ENCODE measurements around the gene AFF3.

Gene AFF3

GRCh38 chr2:99700482-99701398, 441.6 kb downstream of the AFF3 start:
- H3K4me2 ChIP-seq (ENCODE audit: low read length): no peak overlapping the region
- no peaks in the 10 kb centered on the region for H3K27me3 ChIP-seq (ENCODE audit: low read depth, low read length)
- no peak overlapping the region for H3K27ac ChIP-seq (ENCODE audit: low read length)
- no peaks in the 10 kb centered on the region for H3K9me3 ChIP-seq (ENCODE audit: insufficient read depth, low read length)
- no peak overlapping the region for H3K4me3 ChIP-seq (ENCODE audit: low read length)
- H4K20me1 ChIP-seq (ENCODE audit: insufficient read depth, low read length): no peaks in the 10 kb centered on the region
- H3K79me2 ChIP-seq (ENCODE audit: low read length): no peaks in the 10 kb centered on the region
- H3K9ac ChIP-seq (ENCODE audit: low read length): no peak overlapping the region
- no peak overlapping the region for H2AFZ ChIP-seq (ENCODE audit: low read depth, low read length)
- H3K4me1 ChIP-seq (ENCODE audit: low read length): no peaks in the 10 kb centered on the region
- TF ChIP-seq, protein P1, sequence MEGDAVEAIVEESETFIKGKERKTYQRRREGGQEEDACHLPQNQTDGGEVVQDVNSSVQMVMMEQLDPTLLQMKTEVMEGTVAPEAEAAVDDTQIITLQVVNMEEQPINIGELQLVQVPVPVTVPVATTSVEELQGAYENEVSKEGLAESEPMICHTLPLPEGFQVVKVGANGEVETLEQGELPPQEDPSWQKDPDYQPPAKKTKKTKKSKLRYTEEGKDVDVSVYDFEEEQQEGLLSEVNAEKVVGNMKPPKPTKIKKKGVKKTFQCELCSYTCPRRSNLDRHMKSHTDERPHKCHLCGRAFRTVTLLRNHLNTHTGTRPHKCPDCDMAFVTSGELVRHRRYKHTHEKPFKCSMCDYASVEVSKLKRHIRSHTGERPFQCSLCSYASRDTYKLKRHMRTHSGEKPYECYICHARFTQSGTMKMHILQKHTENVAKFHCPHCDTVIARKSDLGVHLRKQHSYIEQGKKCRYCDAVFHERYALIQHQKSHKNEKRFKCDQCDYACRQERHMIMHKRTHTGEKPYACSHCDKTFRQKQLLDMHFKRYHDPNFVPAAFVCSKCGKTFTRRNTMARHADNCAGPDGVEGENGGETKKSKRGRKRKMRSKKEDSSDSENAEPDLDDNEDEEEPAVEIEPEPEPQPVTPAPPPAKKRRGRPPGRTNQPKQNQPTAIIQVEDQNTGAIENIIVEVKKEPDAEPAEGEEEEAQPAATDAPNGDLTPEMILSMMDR (IDR thresholded peaks at IDR 0.05; ENCODE audit: low read depth, low read length): no peak
- no peak for TF ChIP-seq EZH2phosphoT487 (IDR thresholded peaks at IDR 0.05; ENCODE audit: low read depth)
- H3K36me3 ChIP-seq (replicated peaks; ENCODE audit: low read depth, low read length): no peaks in the 10 kb centered on the region

DNA sequence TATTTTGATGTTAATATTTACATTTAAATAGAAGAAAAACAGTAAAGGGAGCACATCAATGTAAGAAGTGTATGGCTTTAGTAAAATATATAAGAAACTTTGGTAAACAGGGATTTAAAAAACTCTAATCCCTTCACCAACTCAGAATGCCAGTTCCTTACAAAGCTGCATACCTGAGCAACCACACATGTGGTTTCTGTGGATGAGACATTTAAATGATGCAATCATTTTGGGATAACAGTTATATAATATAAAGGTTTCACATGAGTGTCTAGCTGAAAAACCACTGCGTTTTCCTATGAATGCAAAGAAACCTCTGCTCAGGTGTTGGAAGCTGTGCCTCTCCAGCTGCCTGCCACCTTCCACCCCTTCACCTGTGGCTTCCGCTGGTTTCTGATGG, 443.5 kb downstream of the AFF3 start:
- Histone ChIP-seq H3K9me3 (ENCODE audit: insufficient read depth, low read length) (no peaks in the 10 kb centered on the region), H2AFZ (ENCODE audit: low read depth, low read length) (no peak overlapping the region), H3K4me1 (ENCODE audit: low read length) (no peaks in the 10 kb centered on the region), H3K27ac (ENCODE audit: low read length) (no peak overlapping the region), H3K4me3 (ENCODE audit: low read length) (no peak overlapping the region), H3K79me2 (ENCODE audit: low read length) (no peaks in the 10 kb centered on the region), H3K9ac (ENCODE audit: low read length) (no peak overlapping the region), H4K20me1 (ENCODE audit: insufficient read depth, low read length) (no peaks in the 10 kb centered on the region), H3K4me2 (ENCODE audit: low read length) (no peak overlapping the region), H3K36me3 (replicated peaks; ENCODE audit: low read depth, low read length) (no peaks in the 10 kb centered on the region), H3K27me3 (ENCODE audit: low read depth, low read length) (no peaks in the 10 kb centered on the region)
- no peak for TF ChIP-seq EZH2phosphoT487 (IDR thresholded peaks at IDR 0.05; ENCODE audit: low read depth)
- TF ChIP-seq, protein P1 (IDR thresholded peaks at IDR 0.05; ENCODE audit: low read depth, low read length): no peak

DNA sequence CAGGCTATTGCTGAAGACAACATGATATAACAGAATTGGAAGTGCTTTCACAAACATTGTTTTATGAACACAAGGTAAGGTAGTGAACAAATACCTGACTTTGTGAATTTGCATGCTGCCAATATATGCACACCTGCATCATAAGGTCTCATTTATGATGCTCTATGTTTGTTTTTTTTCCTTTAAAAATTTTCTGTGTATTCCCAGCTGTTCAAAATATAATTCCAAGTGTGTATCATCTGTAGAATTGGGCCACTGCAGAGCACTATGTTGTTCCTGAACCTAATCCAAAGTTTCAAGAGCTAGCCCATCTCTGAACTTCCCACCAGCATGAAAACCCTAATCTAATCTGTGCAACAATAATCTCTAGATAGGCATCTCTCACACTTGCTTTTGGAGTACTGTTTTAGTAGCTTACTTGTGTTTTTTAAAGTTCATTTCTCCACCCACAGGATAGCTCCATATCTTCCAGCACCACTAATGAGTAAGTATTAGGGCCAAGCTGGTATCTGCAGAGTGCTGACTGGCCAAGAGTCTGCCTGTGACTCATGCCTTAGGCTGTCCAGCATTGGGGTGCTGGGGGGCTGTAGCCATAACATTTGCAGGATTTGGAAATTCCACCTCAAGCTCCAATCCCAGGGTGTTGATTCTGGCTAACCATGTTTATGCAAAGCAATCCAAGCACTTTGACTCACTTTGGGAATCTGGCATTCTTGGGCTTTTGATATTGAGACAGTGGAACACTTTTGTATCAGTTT, 444.4 kb downstream of the AFF3 start:
- no peaks in the 10 kb centered on the region for H3K36me3 ChIP-seq (replicated peaks; ENCODE audit: low read depth, low read length)
- no peaks in the 10 kb centered on the region for H3K9me3 ChIP-seq (ENCODE audit: insufficient read depth, low read length)
- H3K27me3 ChIP-seq (ENCODE audit: low read depth, low read length): no peaks in the 10 kb centered on the region
- H3K4me2 ChIP-seq (ENCODE audit: low read length): no peak overlapping the region
- H3K79me2 ChIP-seq (ENCODE audit: low read length): no peaks in the 10 kb centered on the region
- H2AFZ ChIP-seq (ENCODE audit: low read depth, low read length): no peak overlapping the region
- H4K20me1 ChIP-seq (ENCODE audit: insufficient read depth, low read length): no peaks in the 10 kb centered on the region
- no peak for TF ChIP-seq EZH2phosphoT487 (IDR thresholded peaks at IDR 0.05; ENCODE audit: low read depth)
- TF ChIP-seq, protein P1 (IDR thresholded peaks at IDR 0.05; ENCODE audit: low read depth, low read length): no peak
- no peak overlapping the region for H3K9ac ChIP-seq (ENCODE audit: low read length)
- no peaks in the 10 kb centered on the region for H3K4me1 ChIP-seq (ENCODE audit: low read length)
- H3K4me3 ChIP-seq (ENCODE audit: low read length): no peak overlapping the region
- H3K27ac ChIP-seq (ENCODE audit: low read length): no peak overlapping the region

DNA sequence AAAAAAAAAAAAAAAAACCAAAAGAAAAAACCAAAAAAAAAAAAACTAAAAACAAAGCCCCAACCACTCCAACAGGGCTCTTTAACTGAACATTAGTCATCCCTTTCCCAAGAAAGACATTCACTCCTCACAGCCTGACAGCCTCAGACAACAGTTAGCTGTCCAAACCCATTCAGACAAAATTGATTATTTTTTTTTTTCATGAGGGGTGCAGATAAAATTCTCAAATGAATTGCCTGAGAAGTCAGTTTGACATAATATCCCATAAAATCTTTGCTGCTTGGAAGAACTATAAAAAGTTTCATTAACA, 446.5 kb downstream of the AFF3 start:
- no peaks in the 10 kb centered on the region for H3K27me3 ChIP-seq (ENCODE audit: low read depth, low read length)
- H3K9ac ChIP-seq (ENCODE audit: low read length): no peak overlapping the region
- no peak overlapping the region for H3K4me2 ChIP-seq (ENCODE audit: low read length)
- H4K20me1 ChIP-seq (ENCODE audit: insufficient read depth, low read length): no peaks in the 10 kb centered on the region
- no peaks in the 10 kb centered on the region for H3K4me1 ChIP-seq (ENCODE audit: low read length)
- no peak overlapping the region for H3K4me3 ChIP-seq (ENCODE audit: low read length)
- TF ChIP-seq EZH2phosphoT487 (IDR thresholded peaks at IDR 0.05; ENCODE audit: low read depth): no peak
- TF ChIP-seq, protein P1 (IDR thresholded peaks at IDR 0.05; ENCODE audit: low read depth, low read length): no peak
- H3K79me2 ChIP-seq (ENCODE audit: low read length): no peaks in the 10 kb centered on the region
- no peak overlapping the region for H3K27ac ChIP-seq (ENCODE audit: low read length)
- H3K36me3 ChIP-seq (replicated peaks; ENCODE audit: low read depth, low read length): no peaks in the 10 kb centered on the region
- no peak overlapping the region for H2AFZ ChIP-seq (ENCODE audit: low read depth, low read length)
- no peaks in the 10 kb centered on the region for H3K9me3 ChIP-seq (ENCODE audit: insufficient read depth, low read length)
